ENCODE data around the gene ENTPD2. TPM values are rescaled to one million over a fixed set of nuclear protein-coding genes. Genes with fewer than 3 reads are reported as not detected.

ENTPD2 gene
- total RNA-seq, 5 donors from 2014 or later (not counting 1 experiment from before 2014, with no cell fraction given), result 0.32 TPM; not detected in 4

DNA sequence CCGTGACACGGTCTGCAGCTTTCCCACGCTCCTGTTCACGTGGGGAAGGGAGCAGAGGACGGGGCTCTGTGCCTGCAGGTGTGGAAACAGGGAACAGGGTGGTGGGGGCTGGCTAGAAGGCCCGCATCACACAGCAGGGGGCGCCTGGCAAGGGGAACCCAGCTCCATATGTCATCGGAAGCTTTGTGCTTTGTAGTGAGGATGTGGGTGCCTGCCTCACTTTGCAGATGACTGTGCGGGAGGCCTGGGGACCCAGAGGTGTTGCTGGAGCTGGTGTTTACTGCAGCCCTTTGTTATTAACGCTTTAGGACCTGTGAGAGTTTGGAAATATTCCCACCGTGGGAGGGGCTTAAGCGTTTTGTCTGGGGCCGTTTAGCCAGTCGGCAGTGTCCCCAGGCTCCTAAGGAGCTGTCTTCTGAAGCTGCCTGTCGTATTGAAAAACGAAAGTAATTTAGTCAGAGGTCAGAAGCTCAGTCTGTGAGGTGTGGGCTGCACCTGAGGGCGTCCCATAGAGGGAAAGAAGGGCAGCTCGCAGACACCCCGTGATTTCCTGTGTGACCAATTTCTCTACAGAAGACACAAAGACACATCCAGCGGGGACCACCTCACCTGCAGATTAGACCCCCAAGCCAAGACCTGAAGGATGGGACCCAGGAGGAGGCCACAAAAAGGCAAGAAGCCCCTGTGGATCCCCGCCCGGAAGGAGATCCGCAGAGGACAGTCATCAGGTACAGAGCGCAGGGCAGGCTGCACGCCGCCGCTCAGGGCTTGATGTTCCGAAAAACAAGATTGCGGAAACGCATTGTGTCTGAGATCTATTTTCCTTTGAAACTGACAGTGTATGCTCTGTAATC, 42.0 kb upstream of the ENTPD2 start:
- peak overlapping the region; percentile 79 to 84 (median 81) for H3K4me3 Mint-ChIP-seq
- WGBS (ENCODE audit: insufficient coverage), result 31% methylated on average over 26 of the region's 30 CpGs
- Histone ChIP-seq H3K27ac (ENCODE audit: low read length) (peak overlapping the region; percentile 86), H3K4me3 (ENCODE audit: control insufficient read depth in 1 of 2, extremely low read depth in 1 of 2, low read length in 1 of 2) (peak overlapping the region; percentile 39 to 55), H3K4me1 (ENCODE audit: control insufficient read depth in 1 of 2, extremely low read depth in 1 of 2, insufficient read depth in 2 of 2, low read length in 2 of 2) (peaks cover 6 to 28% of the 10 kb centered on the region in 2 experiments), H3K9me3 (no peaks in the 10 kb centered on the region), H3K36me3 (ENCODE audit: control insufficient read depth in 2 of 2, extremely low read depth in 1 of 2, insufficient read depth in 1 of 2, low read length in 1 of 2) (peaks cover 16 to 59% of the 10 kb centered on the region in 2 donors), H3K27me3 (replicated peaks in 1 of 2; ENCODE audit: control insufficient read depth in 2 of 2, extremely low read depth in 1 of 2, insufficient read depth in 2 of 2, low read length in 1 of 2) (no peaks in the 10 kb centered on the region)
- peak overlapping the region; percentile 94 to 96 for H3K27ac Mint-ChIP-seq
- POLR2A ChIA-PET, result interaction anchor here (0.6 to 1.3 kb wide), 6 partner anchors 9 to 145 kb away, joined by 3 to 12 read pairs (median 4); partner anchors contain the start of genes MAN1B1 (in 2 of the 2) and TUBB4B (in 1 of the 2)
- DNase-seq (peak; percentile 67 to 94 (median 88)), ATAC-seq (replicated peaks in 1 of 4) (peak; percentile 98 to 99 (median 98))
- no peaks in the 10 kb centered on the region for H3K9me3 Mint-ChIP-seq
- H3K27me3 Mint-ChIP-seq, result no peaks in the 10 kb centered on the region
- peaks cover 24% of the 10 kb centered on the region for H3K36me3 Mint-ChIP-seq
- H3K4me1 Mint-ChIP-seq, result peaks cover 16 to 27% (median 17%) of the 10 kb centered on the region in 3 donors
- CTCF ChIA-PET, result interaction anchor here (0.5 to 1.7 kb wide), 18 partner anchors 9 to 462 kb away, joined by 3 to 42 read pairs (median 4); partner anchors contain the start of genes AJM1 (in 1 of the 2), CLIC3 (in 1 of the 2), CYSRT1 (in 1 of the 2) and DPP7 (in 1 of the 2)

- Mint-ChIP-seq H3K27me3 (no peaks in the 10 kb centered on the region), H3K36me3 (peaks cover 20% of the 10 kb centered on the region), H3K27ac (no peak overlapping the region), H3K4me3 (peak overlapping the region in 1 of 3 donors; percentile 17), H3K4me1 (peaks cover 28 to 43% (median 32%) of the 10 kb centered on the region in 3 donors), H3K9me3 (no peaks in the 10 kb centered on the region)
- Histone ChIP-seq H3K27me3 (replicated peaks in 1 of 2; ENCODE audit: control insufficient read depth in 2 of 2, extremely low read depth in 1 of 2, insufficient read depth in 2 of 2, low read length in 1 of 2) (peaks cover 0 to 3% of the 10 kb centered on the region in 2 experiments), H3K4me3 (ENCODE audit: control insufficient read depth in 1 of 2, extremely low read depth in 1 of 2, low read length in 1 of 2) (no peak overlapping the region), H3K36me3 (ENCODE audit: control insufficient read depth in 2 of 2, extremely low read depth in 1 of 2, insufficient read depth in 1 of 2, low read length in 1 of 2) (peaks cover 7 to 39% of the 10 kb centered on the region in 2 donors), H3K27ac (ENCODE audit: low read length) (no peak overlapping the region), H3K4me1 (ENCODE audit: control insufficient read depth in 1 of 2, extremely low read depth in 1 of 2, insufficient read depth in 2 of 2, low read length in 2 of 2) (peaks cover 13 to 31% of the 10 kb centered on the region in 2 experiments), H3K9me3 (no peaks in the 10 kb centered on the region)
- DNase-seq (no peak), ATAC-seq (replicated peaks in 1 of 4) (no peak)
- 95% methylated on average over 11 of the region's 11 CpGs for WGBS (ENCODE audit: insufficient coverage)
- ChIA-PET CTCF (no interaction called here), POLR2A (no interaction called here)
Observed at GRCh38 chr9:137089232-137089947, 35.5 kb upstream of the ENTPD2 start.

DNA sequence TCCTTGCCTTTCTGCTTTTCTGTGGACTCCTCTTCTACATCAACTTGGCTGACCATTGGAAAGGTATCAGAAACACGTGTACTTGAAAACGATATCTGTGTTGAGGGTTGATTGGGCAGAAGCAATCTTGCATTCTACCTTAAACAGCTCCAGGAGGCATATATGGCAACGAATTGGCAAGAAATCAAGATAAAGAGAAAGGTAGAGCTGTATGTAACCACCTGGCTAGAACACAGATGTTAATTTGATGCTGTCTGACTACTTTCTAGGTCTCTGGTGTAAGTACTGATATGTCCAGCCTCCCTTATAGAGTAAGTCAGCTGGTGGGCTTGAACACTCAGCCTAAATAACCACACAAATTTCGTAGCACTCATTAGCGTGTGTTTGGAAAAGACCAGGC, 34.3 kb upstream of the ENTPD2 start:
- no peaks in the 10 kb centered on the region for H3K9me3 ChIP-seq
- H3K9me3 Mint-ChIP-seq, result no peaks in the 10 kb centered on the region
- no peak overlapping the region for H3K27ac ChIP-seq (ENCODE audit: low read length)
- POLR2A ChIA-PET, result no interaction called here
- no peak for ATAC-seq (replicated peaks in 1 of 4)
- peaks cover 7 to 39% of the 10 kb centered on the region in 2 donors for H3K36me3 ChIP-seq (ENCODE audit: control insufficient read depth in 2 of 2, extremely low read depth in 1 of 2, insufficient read depth in 1 of 2, low read length in 1 of 2)
- peak overlapping the region; percentile 85 to 92 for H3K27ac Mint-ChIP-seq
- no CpG with 5 or more reads among the region's 5 CpGs for WGBS (ENCODE audit: insufficient coverage)
- CTCF ChIA-PET, result interaction anchor here in 1 of 2 donors (0.6 to 0.7 kb wide), 2 partner anchors 46 to 214 kb away, joined by 3 to 4 read pairs; partner anchors contain the start of gene NRARP
- H3K4me1 Mint-ChIP-seq, result peaks cover 28 to 43% (median 32%) of the 10 kb centered on the region in 3 donors
- no peak for DNase-seq
- H3K27me3 ChIP-seq (replicated peaks in 1 of 2; ENCODE audit: control insufficient read depth in 2 of 2, extremely low read depth in 1 of 2, insufficient read depth in 2 of 2, low read length in 1 of 2), result peaks cover 0 to 3% of the 10 kb centered on the region in 2 experiments
- no peak overlapping the region for H3K4me3 ChIP-seq (ENCODE audit: control insufficient read depth in 1 of 2, extremely low read depth in 1 of 2, low read length in 1 of 2)
- H3K4me3 Mint-ChIP-seq, result peak overlapping the region; percentile 79 to 89 (median 82)
- no peaks in the 10 kb centered on the region for H3K27me3 Mint-ChIP-seq
- peaks cover 18% of the 10 kb centered on the region for H3K36me3 Mint-ChIP-seq
- H3K4me1 ChIP-seq (ENCODE audit: control insufficient read depth in 1 of 2, extremely low read depth in 1 of 2, insufficient read depth in 2 of 2, low read length in 2 of 2), result peaks cover 13 to 31% of the 10 kb centered on the region in 2 experiments

DNA sequence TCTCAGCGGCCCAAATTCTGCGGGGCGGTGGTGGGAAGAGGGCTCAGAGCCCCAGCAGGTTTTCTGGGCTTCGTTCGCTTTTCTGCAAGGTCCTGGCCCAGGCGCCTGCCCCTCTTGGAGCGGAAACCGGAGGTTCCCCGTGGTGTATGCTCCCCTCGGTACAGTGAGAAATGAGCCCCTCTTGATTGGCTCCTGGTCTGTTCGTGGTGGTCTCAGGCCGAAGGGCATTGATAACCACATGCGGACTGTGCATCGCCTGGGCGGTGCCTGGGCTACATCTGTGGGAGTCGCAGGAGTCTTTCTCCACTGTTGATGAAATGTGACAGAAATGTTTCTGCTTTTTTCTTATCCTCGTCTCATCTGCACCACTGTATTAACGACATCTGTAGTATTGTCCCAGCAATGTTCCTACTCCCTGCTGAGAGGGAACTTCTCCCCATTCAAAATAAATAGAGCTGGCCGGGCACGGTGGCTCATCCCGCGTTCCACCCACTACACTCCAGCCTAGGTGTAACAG, 33.6 kb upstream of the ENTPD2 start:
- peak in 2 of 4 experiments; percentile 1 to 2 for ATAC-seq (replicated peaks in 1 of 4)
- Histone ChIP-seq H3K27me3 (replicated peaks in 1 of 2; ENCODE audit: control insufficient read depth in 2 of 2, extremely low read depth in 1 of 2, insufficient read depth in 2 of 2, low read length in 1 of 2) (peaks cover 0 to 3% of the 10 kb centered on the region in 2 experiments), H3K36me3 (ENCODE audit: control insufficient read depth in 2 of 2, extremely low read depth in 1 of 2, insufficient read depth in 1 of 2, low read length in 1 of 2) (peaks cover 7 to 34% of the 10 kb centered on the region in 2 donors), H3K4me1 (ENCODE audit: control insufficient read depth in 1 of 2, extremely low read depth in 1 of 2, insufficient read depth in 2 of 2, low read length in 2 of 2) (peaks cover 13 to 31% of the 10 kb centered on the region in 2 experiments), H3K27ac (ENCODE audit: low read length) (peak overlapping the region; percentile 78), H3K4me3 (ENCODE audit: control insufficient read depth in 1 of 2, extremely low read depth in 1 of 2, low read length in 1 of 2) (peak overlapping the region; percentile 26 to 67), H3K9me3 (no peaks in the 10 kb centered on the region)
- H3K9me3 Mint-ChIP-seq, result no peaks in the 10 kb centered on the region
- whole genome bisulfite sequencing (ENCODE audit: insufficient coverage), result 18% methylated on average over 17 of the region's 22 CpGs
- CTCF ChIA-PET, result interaction anchor here in 1 of 2 donors (1.0 to 1.8 kb wide), 5 partner anchors 9 to 149 kb away, joined by 3 to 42 read pairs (median 4); partner anchors contain the start of gene SAPCD2
- peak in 2 of 35 experiments; percentile 19 to 29 for DNase-seq
- POLR2A ChIA-PET, result interaction anchor here in 1 of 2 donors (0.6 to 1.5 kb wide), 6 partner anchors 8 to 287 kb away, joined by 3 to 12 read pairs (median 6); partner anchors contain the start of genes TPRN and TUBB4B
- peaks cover 12% of the 10 kb centered on the region for H3K36me3 Mint-ChIP-seq
- peaks cover 28 to 42% (median 32%) of the 10 kb centered on the region in 3 donors for H3K4me1 Mint-ChIP-seq
- peak overlapping the region; percentile 79 to 89 (median 82) for H3K4me3 Mint-ChIP-seq
- H3K27ac Mint-ChIP-seq, result peak overlapping the region; percentile 85 to 92
- H3K27me3 Mint-ChIP-seq, result no peaks in the 10 kb centered on the region

GRCh38 chr9:137086531-137087408, 32.9 kb upstream of the ENTPD2 start, which contains the start of gene MAN1B1:
Gene MAN1B1, plus strand, starts transcription at chr9:137086985. Its CDS starts 15 bp downstream, at chr9:137087000.
- Mint-ChIP-seq H3K4me1 (peaks cover 28 to 40% (median 32%) of the 10 kb centered on the region in 3 donors), H3K9me3 (no peaks in the 10 kb centered on the region), H3K36me3 (peaks cover 12% of the 10 kb centered on the region), H3K27ac (peak within 1 kb of the TSS; percentile 88 to 94), H3K27me3 (no peaks in the 10 kb centered on the region), H3K4me3 (peak within 1 kb of the TSS; percentile 79 to 93 (median 89))
- peaks cover 13 to 31% of the 10 kb centered on the region in 2 experiments for H3K4me1 ChIP-seq (ENCODE audit: control insufficient read depth in 1 of 2, extremely low read depth in 1 of 2, insufficient read depth in 2 of 2, low read length in 2 of 2)
- peaks cover 7 to 27% of the 10 kb centered on the region in 2 donors for H3K36me3 ChIP-seq (ENCODE audit: control insufficient read depth in 2 of 2, extremely low read depth in 1 of 2, insufficient read depth in 1 of 2, low read length in 1 of 2)
- DNase-seq (peak; percentile 93 to 100 (median 99)), ATAC-seq (replicated peaks in 1 of 4) (peak; percentile 85 to 90 (median 86))
- H3K9me3 ChIP-seq, result no peaks in the 10 kb centered on the region
- ChIA-PET POLR2A (interaction anchor here (0.6 to 1.5 kb wide), 10 partner anchors 9 to 287 kb away, joined by 3 to 12 read pairs (median 4); partner anchors contain the start of genes SAPCD2 (in 1 of the 2), TPRN (in 1 of the 2) and TUBB4B (in 1 of the 2)), CTCF (interaction anchor here (0.6 to 1.8 kb wide), 12 partner anchors 9 to 185 kb away, joined by 3 to 42 read pairs (median 3); partner anchors contain the start of genes ABCA2 (in 1 of the 2), SAPCD2 (in 1 of the 2) and TUBB4B (in 1 of the 2))
- peak within 1 kb of the TSS; percentile 78 for H3K27ac ChIP-seq (ENCODE audit: low read length)
- peak within 1 kb of the TSS; percentile 67 to 75 for H3K4me3 ChIP-seq (ENCODE audit: control insufficient read depth in 1 of 2, extremely low read depth in 1 of 2, low read length in 1 of 2)
- peaks cover 0 to 3% of the 10 kb centered on the region in 2 experiments for H3K27me3 ChIP-seq (replicated peaks in 1 of 2; ENCODE audit: control insufficient read depth in 2 of 2, extremely low read depth in 1 of 2, insufficient read depth in 2 of 2, low read length in 1 of 2)
- WGBS (ENCODE audit: insufficient coverage), result under 1% methylated on average over 99 of the region's 101 CpGs
